Measurements from ENCODE around the gene TTLL6.

GRCh38 chr17:48816438-48816773, 623 bp downstream of the TTLL6 start:
- TF ChIP-seq CTCF (conservative IDR thresholded peaks at IDR 0.05; ENCODE audit: low read length): no peak
- TF ChIP-seq EZH2phosphoT487 (IDR thresholded peaks at IDR 0.05; ENCODE audit: borderline replicate concordance): no peak

Data from Loucy (cell line).